HUES64 (cell line): ENCODE results near the gene E2F8.

Experiments used
- H3K27ac ChIP-seq: 2 replicates; pipeline ENCODE4 v1.7.0; 2013; ENCODE audit warnings: low read depth, low read length, inconsistent platforms
- H3K27me3 ChIP-seq: 2 replicates; pipeline ENCODE4 v1.6.1; 2013; ENCODE audit warnings: mild to moderate bottlenecking, low read length; ENCODE audit not compliant: insufficient read depth
- H3K36me3 ChIP-seq: 2 replicates; pipeline ENCODE4 v1.6.1; 2013; ENCODE audit warnings: mild to moderate bottlenecking, low read length; ENCODE audit not compliant: insufficient read depth
- H3K4me1 ChIP-seq: 2 replicates; pipeline ENCODE4 v1.6.1; 2013; ENCODE audit warnings: mild to moderate bottlenecking, low read length, moderate library complexity; ENCODE audit not compliant: insufficient read depth
- H3K4me3 ChIP-seq: 2 replicates; pipeline ENCODE4 v1.5.1; 2013; ENCODE audit warnings: mild to moderate bottlenecking, low read length, moderate library complexity
- H3K9ac ChIP-seq: 2 replicates; pipeline ENCODE4 v1.6.1; 2013; ENCODE audit warnings: mild to moderate bottlenecking, low read depth, low read length
- H3K9me3 ChIP-seq: 2 replicates; pipeline ENCODE4 v1.6.1; 2013; ENCODE audit warnings: low read depth, low read length; ENCODE audit not compliant: insufficient read depth
- WGBS: fragments of 150-250, 120-280 bp; methylation state at CpG from one replicate; pipeline ENCODE4 v1.1.7; 2013; ENCODE audit warnings: missing lambda C conversion rate; 5-methylcytosine and 5-hydroxymethylcytosine counted together

E2F8 gene

GRCh38 chr11:19216709-19217374 lies 23.9 kb downstream of the E2F8 start:
- Histone ChIP-seq H3K36me3 (no peaks in the 10 kb centered on the region), H3K4me3 (no peak overlapping the region), H3K27ac (no peak overlapping the region), H3K4me1 (peaks cover 6% of the 10 kb centered on the region; the same call in 1 of the 2 replicates), H3K27me3 (no peaks in the 10 kb centered on the region), H3K9ac (no peak overlapping the region), H3K9me3 (no peaks in the 10 kb centered on the region)
- WGBS, result 65% methylated on average over 3 of the region's 3 CpGs

GRCh38 chr11:19216021-19216420 lies 24.7 kb downstream of the E2F8 start:
- no peaks in the 10 kb centered on the region for H3K36me3 ChIP-seq
- H3K9me3 ChIP-seq, result no peaks in the 10 kb centered on the region
- 93% methylated on average over 4 of the region's 4 CpGs for WGBS
- no peak overlapping the region for H3K27ac ChIP-seq
- H3K27me3 ChIP-seq, result no peaks in the 10 kb centered on the region
- no peak overlapping the region for H3K9ac ChIP-seq
- peaks cover 1% of the 10 kb centered on the region; the same call in 1 of the 2 replicates for H3K4me1 ChIP-seq
- H3K4me3 ChIP-seq, result no peak overlapping the region

GRCh38 chr11:19209617-19210370 lies 31.0 kb downstream of the E2F8 start:
- H3K36me3 ChIP-seq, result no peaks in the 10 kb centered on the region
- H3K9me3 ChIP-seq, result no peaks in the 10 kb centered on the region
- H3K27ac ChIP-seq, result no peak overlapping the region
- whole genome bisulfite sequencing, result 82% methylated on average over 4 of the region's 4 CpGs
- no peak overlapping the region for H3K9ac ChIP-seq
- H3K27me3 ChIP-seq, result no peaks in the 10 kb centered on the region
- peaks cover 10% of the 10 kb centered on the region; the same call in 1 of the 2 replicates for H3K4me1 ChIP-seq
- no peak overlapping the region for H3K4me3 ChIP-seq

GRCh38 chr11:19208959-19209546 lies 31.7 kb downstream of the E2F8 start:
- Histone ChIP-seq H3K4me3 (no peak overlapping the region), H3K9ac (no peak overlapping the region), H3K27me3 (no peaks in the 10 kb centered on the region), H3K9me3 (no peaks in the 10 kb centered on the region), H3K4me1 (peaks cover 10% of the 10 kb centered on the region; the same call in 1 of the 2 replicates), H3K27ac (no peak overlapping the region), H3K36me3 (no peaks in the 10 kb centered on the region)
- WGBS, result 93% methylated on average over 3 of the region's 3 CpGs

- H3K27me3 ChIP-seq, result no peaks in the 10 kb centered on the region
- H3K36me3 ChIP-seq, result no peaks in the 10 kb centered on the region
- H3K27ac ChIP-seq, result no peak overlapping the region
- 97% methylated on average over 2 of the region's 2 CpGs for WGBS
- peaks cover 10% of the 10 kb centered on the region; the same call in 1 of the 2 replicates for H3K4me1 ChIP-seq
- H3K9me3 ChIP-seq, result no peaks in the 10 kb centered on the region
- H3K9ac ChIP-seq, result no peak overlapping the region
- no peak overlapping the region for H3K4me3 ChIP-seq
These were observed 32.6 kb downstream of the E2F8 start for GRCh38 chr11:19208181-19208580.

- H3K9ac ChIP-seq, result no peak overlapping the region
- H3K4me1 ChIP-seq, result peaks cover 10% of the 10 kb centered on the region; the same call in 1 of the 2 replicates
- no peaks in the 10 kb centered on the region for H3K27me3 ChIP-seq
- WGBS, result 90% methylated on average over 2 of the region's 5 CpGs
- 0 out of 2 replicates have a peak, but pooled peaks cover 3% of the 10 kb centered on the region for H3K9me3 ChIP-seq
- no peak overlapping the region for H3K27ac ChIP-seq
- H3K36me3 ChIP-seq, result no peaks in the 10 kb centered on the region
- no peak overlapping the region for H3K4me3 ChIP-seq
These were observed 35.9 kb downstream of the E2F8 start for GRCh38 chr11:19204836-19205235.

GRCh38 chr11:19201737-19202605 lies 38.8 kb downstream of the E2F8 start, which contains the start of gene CSRP3:
TSS of gene CSRP3 (minus strand) at chr11:19201983. CDS start at chr11:19192448, 9,535 bp downstream.
- H3K4me3 ChIP-seq, result no peak within 1 kb of the TSS
- H3K36me3 ChIP-seq, result no peaks in the 10 kb centered on the region
- H3K9me3 ChIP-seq, result 0 out of 2 replicates have a peak, but pooled peaks cover 3% of the 10 kb centered on the region
- H3K9ac ChIP-seq, result no peak within 1 kb of the TSS
- no peaks in the 10 kb centered on the region for H3K27me3 ChIP-seq
- WGBS, result 89% methylated on average over 6 of the region's 7 CpGs
- H3K27ac ChIP-seq, result no peak within 1 kb of the TSS
- no peaks in the 10 kb centered on the region for H3K4me1 ChIP-seq

- Histone ChIP-seq H3K27me3 (no peaks in the 10 kb centered on the region), H3K36me3 (no peaks in the 10 kb centered on the region), H3K9ac (no peak overlapping the region), H3K4me3 (no peak overlapping the region), H3K4me1 (no peaks in the 10 kb centered on the region), H3K9me3 (0 out of 2 replicates have a peak, but pooled peaks cover 3% of the 10 kb centered on the region), H3K27ac (no peak overlapping the region)
- 80% methylated on average over 6 of the region's 6 CpGs for WGBS
These were observed 40.1 kb downstream of the E2F8 start for GRCh38 chr11:19200410-19201201.

- Histone ChIP-seq H3K27me3 (no peaks in the 10 kb centered on the region), H3K9me3 (0 out of 2 replicates have a peak, but pooled peaks cover 3% of the 10 kb centered on the region), H3K9ac (no peak overlapping the region), H3K36me3 (no peaks in the 10 kb centered on the region), H3K27ac (no peak overlapping the region), H3K4me3 (no peak overlapping the region), H3K4me1 (no peaks in the 10 kb centered on the region)
- 90% methylated on average over 3 of the region's 3 CpGs for WGBS
These were observed 41.0 kb downstream of the E2F8 start for GRCh38 chr11:19199771-19200170.

- H3K9ac ChIP-seq, result no peak overlapping the region
- no peaks in the 10 kb centered on the region for H3K4me1 ChIP-seq
- no peak overlapping the region for H3K4me3 ChIP-seq
- 0 out of 2 replicates have a peak, but pooled peaks cover 3% of the 10 kb centered on the region for H3K9me3 ChIP-seq
- 96% methylated on average over 7 of the region's 7 CpGs for WGBS
- H3K27me3 ChIP-seq, result no peaks in the 10 kb centered on the region
- no peaks in the 10 kb centered on the region for H3K36me3 ChIP-seq
- H3K27ac ChIP-seq, result no peak overlapping the region
These were observed 41.7 kb downstream of the E2F8 start for GRCh38 chr11:19199048-19199447.
